Epithelial cell of umbilical artery (primary cell): ENCODE results near the gene PRELP. TPM values are rescaled to one million over a fixed set of nuclear protein-coding genes. Genes with fewer than 3 reads are reported as not detected.

Source experiments
- total RNA-seq: library from RNA; depleted of rRNA; stranded (reverse); fragments of >200 nt; gene quantifications from 2 replicates; pipeline ENCODE4 v1.2.3, GENCODE V29; 2014

Gene PRELP
- under 0.01 and 0.15 TPM in 2 replicates for total RNA-seq

DNA sequence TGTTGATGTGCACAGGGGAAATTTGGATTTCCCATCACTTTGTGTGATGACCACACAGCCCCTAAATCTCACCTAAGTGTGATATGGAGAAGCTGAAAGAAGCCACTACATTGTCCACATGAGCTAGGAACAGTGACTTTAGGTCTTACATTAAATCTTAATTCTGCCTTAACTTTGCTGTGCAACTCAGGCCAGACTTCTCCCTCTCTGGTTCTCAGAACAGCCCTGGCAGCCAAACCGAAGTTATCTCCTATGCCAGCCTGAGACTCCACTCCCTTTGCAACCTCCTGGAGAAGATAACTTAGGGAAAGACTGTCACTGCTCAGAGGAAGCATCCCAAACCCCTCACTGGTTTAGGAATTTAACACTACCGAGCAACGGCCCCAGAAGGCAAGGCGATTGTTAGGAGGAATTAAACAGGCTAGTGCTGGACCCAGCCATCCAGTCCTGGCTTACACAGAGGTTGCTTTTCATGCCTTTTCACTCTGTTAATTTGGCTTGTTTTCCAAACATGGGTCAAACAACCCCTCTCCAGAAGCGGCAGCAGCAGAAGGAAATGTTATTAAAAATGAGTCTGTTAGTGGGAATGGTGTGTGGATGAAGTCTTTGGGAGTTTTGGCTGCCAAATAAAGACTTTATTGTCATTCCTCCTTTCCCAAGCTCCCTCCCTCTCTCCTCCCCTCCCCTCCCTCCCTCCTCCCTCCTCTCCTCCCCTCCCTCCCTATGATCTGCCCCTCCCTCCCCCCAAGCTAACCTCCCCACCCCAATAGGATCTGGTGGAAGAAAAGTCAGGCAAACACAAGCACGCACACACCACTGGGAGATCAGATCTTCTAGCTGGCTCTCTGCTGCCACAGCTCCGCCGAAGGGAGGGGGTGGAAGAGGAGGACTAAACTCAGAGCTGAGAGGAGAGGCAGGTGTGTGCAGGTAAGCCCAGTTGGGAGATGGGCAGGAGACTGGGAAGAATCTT, at the start of gene PRELP:
Gene PRELP (plus strand): TSS at position 795 of the 970 bp plus-strand sequence. CDS start 7,379 bp downstream, outside the sequence.

GRCh38 chr1:203493901-203494300, 18.3 kb downstream of the PRELP start, which contains the start of gene OPTC:
Gene OPTC, plus strand, starts transcription at chr1:203494153. Its CDS starts 1,853 bp downstream, at chr1:203496006.

Other genes with a start within 250 kb of the PRELP start
- gene CHIT1, start 246.1 kb upstream of the PRELP start, total RNA-seq = under 0.01 TPM in 1 of 2 replicates, not detected in the other
- gene BTG2, start 170.3 kb upstream of the PRELP start, total RNA-seq = 17.9 and 32.2 TPM in 2 replicates
- 0.32 and 0.76 TPM in 2 replicates for gene FMOD, start 124.7 kb upstream of the PRELP start, total RNA-seq
- not detected in 2 replicates for gene OPTC, start 18.3 kb downstream of the PRELP start, total RNA-seq
- gene ATP2B4, start 151.0 kb downstream of the PRELP start, total RNA-seq = 47.4 and 50.0 TPM in 2 replicates